IPS DF 19.7 (cell line): ENCODE data around the gene TUBGCP2.

Source experiments
- DNase-seq: peaks from one replicate; pipeline ENCODE4 v3.0.0-alpha.2; 2013; ENCODE audit warnings: low read depth, low spot score

Gene TUBGCP2

DNA sequence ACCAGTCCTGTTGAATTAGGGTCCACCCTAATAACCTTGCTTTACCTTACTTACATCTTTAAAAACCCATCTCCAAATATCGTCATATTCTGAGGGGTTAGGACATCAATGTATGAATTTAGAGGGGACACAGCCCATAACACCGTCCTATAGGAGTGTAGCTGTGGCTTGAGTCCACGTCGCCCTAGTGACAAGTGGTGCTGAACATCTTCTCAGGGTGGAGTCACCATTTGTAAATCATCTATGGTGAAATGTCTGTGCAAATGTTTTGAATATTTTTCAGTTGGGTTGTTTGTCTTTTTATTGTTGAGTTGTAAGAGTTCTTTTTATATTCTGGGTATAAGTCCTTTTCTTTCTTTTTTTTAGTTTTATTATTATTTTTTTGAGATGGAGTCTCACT lies 33.3 kb upstream of the TUBGCP2 start:
- no peak for DNase-seq

GRCh38 chr10:133339708-133340380 lies 31.2 kb upstream of the TUBGCP2 start:
- no peak for DNase-seq

DNA sequence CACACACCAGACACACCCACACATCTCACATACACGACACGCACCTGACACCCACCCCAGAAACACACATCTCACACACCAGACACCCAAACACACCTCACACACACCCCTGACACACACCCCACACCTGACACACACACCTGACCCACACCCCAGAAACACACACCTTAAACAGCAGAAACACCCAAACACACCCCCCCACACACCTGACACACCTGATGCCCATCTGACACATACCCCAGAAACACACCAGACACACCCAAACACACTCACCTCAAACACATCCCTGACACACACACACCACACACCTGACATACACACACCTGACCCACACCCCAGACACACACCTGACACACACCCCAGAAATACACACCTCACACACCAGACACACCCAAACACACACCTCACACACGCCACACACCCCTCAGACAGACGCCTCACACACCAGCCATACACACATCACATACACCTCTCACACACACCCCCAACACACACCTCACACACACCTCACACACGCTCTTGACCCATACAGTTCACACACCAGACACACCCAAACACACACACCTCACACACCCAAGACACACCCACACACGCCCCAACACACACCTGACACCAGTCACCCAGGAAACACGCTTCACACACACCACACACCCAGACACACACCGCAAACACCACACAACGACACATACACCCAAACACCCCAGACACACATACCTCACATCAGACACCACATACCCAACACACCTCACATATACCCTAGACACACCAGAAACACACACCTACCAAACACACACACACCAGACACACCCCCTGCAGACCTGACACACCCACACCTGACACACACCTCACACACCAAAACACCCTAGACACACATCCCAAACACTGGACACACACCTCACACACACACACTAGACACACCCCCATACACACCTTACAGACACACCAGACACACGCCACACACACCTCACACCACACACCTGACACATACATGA lies 29.7 kb upstream of the TUBGCP2 start:
- DNase-seq = no peak

DNA sequence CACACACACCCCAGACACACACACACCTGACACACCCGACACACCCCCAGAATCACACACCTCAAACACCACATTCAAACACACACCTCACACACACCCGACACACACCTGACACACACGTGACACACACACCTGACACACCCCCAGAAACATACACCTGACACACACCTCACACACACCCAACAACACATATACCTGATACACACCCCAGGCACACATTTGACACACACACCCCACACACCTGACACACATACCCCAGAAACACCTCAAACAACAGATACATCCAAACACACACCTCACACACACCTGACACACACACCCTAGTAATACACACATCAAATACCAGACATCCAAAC lies 28.7 kb upstream of the TUBGCP2 start:
- no peak for DNase-seq

DNA sequence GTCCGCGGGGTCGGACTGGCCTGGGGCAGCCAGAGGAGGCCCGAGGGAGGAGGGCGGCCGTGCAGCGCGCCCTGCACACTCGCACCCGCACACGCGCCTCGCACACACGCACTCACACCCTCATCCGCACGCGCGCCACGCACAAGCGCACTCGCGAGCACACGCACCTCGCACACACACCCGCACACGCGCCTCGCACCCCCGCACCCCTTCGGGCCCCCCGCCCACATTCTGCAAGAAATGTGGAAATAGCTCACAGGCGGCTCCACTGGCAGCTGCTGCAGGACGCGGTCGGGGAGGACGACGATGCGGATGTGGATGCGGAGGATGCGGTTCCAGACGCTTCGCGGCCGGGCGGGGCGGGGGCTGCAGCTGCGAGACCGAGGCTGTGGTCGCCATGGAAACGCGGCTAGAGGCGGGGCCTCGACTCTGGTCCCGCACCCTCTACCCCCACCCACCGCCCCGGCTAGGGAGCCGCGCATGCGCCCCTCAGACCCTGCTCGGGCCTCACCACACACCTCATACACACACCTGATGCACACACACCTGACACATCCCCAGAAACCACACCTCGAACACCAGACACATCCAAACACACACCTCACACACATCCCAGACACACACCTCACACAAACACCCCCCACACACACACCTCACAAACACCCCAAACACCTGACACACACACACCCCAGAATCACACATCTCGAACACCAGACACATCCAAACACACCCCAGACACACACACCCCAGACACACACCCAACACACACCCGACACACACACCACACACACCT lies 28.1 kb upstream of the TUBGCP2 start, which contains the start of gene CALY:
Gene CALY, minus strand, starts transcription at position 320 of the 793 bp plus-strand sequence. CDS start 7,907 bp downstream, outside the sequence.
- DNase-seq = no peak

DNA sequence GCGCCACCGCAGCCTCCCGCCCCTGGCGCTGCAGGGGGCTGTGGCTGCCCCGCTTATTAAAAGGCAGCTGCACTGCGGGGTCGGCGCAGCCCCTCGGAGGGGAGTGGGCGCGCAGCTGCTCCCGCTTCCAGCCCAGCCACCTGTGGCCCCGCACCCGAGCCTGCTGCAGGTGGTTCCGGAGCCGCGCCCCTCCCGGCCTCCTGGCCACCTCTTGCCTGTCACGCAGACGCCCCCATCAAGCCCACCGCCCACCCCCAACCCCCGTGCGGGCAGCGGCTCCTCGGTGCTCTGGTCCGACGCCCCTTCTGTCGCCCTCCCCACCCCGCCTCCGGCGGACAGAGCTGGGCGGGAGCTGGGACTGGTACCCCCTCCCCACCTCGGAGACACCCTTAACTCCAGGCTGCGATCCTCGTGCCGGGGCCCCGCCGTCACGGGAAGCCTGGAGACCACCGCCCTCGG lies 27.5 kb upstream of the TUBGCP2 start:
- no peak for DNase-seq

DNA sequence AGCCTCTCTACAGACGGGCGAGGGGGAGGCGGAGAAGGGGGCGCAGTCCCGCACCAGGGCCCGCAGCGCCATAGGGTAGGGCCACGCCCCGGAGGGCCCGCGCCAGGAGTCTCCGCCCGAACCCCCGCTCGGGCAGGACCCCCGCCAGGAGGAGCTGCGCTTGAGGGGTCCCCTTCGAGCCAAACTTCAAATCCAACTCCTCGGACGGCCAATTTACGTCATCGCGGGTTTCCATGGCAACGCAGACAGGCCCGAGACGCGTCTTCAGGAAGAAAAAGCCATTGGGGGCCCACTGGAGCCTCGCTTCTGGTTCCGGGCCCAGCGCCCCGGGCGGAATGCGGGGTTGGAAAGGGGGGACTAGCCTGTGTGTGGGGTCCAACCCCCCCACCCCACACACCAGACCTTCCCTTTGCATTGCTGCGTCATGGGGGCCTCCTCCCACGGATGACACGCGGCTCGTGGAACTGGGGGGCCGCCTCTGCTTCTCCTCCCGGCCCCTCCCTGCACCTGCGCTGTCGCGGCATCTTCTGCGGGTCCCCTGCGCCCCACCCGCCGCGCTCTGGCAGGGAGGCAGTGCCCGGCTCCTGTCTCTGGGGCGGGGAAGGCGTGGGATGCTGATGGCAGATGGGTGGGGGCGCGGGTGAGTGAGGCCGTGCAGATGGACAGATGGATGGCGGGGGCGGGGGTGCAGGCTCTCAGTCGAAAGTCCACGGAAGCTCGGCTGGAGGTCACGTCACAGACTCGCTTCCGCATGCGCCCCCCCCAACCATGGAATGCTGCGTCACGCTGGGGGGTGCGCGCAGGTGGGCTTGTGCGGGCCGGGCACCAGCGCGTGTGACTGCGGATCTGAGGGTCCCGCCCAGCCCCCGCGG lies 26.8 kb upstream of the TUBGCP2 start:
- DNase-seq = no peak

- no peak for DNase-seq
These were observed 26.0 kb upstream of the TUBGCP2 start for GRCh38 chr10:133334503-133335245.

- DNase-seq = no peak
These were observed 24.4 kb upstream of the TUBGCP2 start for GRCh38 chr10:133332936-133333699.

- no peak for DNase-seq
These were observed 21.0 kb upstream of the TUBGCP2 start for GRCh38 chr10:133329491-133330202.

DNA sequence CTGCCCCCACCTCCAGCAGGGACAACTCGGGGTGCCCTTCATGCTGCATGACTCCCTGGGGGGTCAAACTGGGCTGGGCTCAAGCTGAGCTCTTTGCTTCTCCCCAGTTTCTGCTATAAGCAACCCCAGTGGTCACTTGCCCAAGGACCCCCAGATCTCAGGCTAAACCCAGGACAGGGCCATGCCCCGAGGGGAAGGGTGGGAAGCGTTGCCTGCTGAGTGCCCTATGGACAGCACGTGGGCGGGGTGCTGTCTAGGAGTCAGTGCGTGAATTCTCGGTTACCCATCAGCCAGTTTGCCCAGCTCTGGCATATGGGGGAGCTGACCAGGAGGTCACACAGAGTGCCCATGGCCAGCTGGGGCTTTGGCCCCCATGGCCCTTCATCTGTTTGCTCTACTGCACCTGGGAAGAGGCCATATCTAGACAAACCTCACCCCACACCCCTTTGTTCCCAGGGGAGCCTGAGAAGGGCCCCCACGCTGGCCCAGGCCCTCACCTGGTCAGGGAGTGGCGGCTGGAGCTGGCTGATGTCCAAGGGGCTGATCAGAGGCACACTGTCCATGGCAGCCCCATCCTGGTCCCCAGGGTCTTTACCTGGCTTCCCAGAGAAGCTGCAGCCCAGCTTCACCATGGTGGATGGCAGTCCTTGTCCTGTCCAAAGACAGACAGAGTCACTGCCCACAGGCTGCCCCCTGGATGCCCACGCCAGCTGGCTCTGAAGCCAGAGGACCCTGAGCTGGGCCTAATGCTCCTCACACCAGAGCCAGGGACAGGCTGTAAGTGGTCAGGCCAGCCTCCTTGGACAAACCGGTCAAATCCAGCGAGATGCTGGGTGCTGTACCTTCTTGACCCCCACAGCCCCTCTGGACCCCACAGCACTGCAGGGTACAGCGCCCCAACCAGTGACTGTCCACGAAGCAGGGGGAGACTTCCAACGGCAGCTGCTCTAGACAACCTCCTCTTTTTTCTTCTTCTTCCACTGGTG lies 20.0 kb upstream of the TUBGCP2 start:
- no peak for DNase-seq

DNA sequence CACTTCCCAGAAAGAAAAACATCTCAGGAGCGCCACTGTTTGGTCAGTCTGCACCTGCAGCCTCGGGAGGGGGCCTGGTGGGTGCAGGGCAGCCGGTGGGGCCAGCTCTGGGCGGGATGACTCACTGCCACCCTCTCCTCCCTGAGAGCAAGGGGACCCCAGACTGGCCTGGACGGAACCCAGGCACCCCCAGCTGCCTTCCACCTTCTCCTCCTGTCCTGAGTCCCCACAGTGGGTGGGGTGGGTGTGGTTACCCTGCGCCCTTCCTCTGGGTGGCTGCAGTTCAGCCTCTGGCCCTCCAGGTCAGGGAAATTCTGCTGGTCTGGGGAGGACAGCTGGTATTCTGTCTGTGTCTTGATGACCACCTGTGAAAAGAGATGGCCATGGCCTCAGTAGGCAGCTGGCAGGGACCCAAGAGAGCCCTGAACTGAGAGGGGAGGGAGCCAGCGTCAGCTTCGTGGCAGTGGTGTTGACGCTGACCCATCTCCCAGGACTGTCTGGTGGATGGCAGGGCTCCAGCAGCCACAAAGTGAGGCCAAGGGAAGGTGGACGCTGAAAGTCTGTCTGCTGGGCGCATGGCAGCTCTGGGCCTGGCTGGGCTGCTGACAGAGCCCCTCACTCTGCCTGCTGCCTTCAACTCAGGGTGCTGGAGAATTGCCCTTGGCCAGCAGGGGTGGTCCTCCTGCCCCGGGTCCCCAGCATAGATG lies 19.1 kb upstream of the TUBGCP2 start:
- DNase-seq = no peak

GRCh38 chr10:133326745-133327650 lies 18.3 kb upstream of the TUBGCP2 start:
- DNase-seq = no peak

DNA sequence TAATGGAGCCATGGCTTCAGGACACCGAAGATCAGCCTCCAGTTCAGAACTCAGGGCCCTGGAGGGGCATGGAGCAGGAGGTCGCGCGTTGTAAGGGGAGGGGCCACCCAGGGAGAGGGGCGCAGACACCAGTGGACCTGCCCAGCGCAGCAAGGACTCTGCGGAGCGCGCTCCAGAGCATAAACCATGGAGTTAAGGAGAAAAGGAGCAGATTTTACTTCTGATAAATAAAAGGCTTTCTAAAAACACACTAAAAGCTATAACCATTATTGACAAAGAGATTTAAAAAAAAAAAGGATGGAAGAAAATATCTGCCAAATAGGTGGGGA lies 17.5 kb upstream of the TUBGCP2 start:
- no peak for DNase-seq

DNA sequence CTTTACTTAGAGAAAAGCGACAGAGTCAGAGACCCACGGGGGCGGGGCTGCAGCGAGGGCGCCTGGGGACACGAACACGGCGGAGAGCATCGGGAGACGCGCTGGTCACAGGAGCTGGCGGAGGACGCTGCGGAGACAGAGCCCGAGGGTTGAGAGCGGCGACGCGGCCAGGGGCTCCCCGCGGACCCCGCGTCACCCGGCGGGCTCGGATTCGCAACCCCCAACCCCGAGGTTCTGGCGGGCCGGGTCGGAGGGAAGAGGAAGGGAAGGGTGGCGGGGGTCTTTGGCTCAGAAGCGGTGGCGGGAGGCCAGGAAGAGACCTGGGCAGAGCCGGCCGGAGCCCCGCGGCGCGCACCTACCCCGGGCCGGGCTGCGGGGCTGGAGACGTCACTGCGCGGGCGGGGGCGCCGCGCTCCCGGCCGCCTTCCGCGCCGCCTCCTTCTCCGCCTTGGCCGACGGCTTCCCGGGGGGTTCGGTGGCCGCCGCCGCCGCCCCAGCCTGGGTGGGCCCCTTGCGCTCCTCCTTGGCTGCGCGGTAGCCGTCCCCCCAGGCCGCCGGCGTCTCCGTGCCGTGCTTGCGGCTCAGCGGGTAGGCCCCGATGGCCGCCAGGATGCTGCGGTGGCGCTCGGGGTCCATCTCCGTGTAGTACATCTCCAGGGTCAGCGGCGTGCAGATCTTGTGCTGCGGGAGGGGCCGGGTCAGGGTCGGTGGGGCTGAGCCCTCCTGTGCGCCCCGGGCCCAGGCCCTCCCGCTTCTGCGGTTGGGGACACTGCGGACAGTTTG lies 17.0 kb upstream of the TUBGCP2 start:
- DNase-seq = no peak
